H9 (cell line): ENCODE data around the gene TK2. TPM values are rescaled to one million over a fixed set of nuclear protein-coding genes. Genes with fewer than 3 reads are reported as not detected.
A peak's percentile ranks its signal among the peaks of the same experiment; 100 is the strongest.

Experiments
- DNase-seq: peaks from one replicate; pipeline ENCODE4 v3.0.0-alpha.2; 2017
- H2AFZ ChIP-seq: one replicate; pipeline ENCODE4 v1.6.1; 2013; ENCODE audit warnings: mild to moderate bottlenecking, low read length, control low read depth, moderate library complexity
- H2AK5ac ChIP-seq: 2 replicates; pipeline ENCODE4 v1.6.1; 2013; ENCODE audit warnings: low read length, control low read depth, mixed read lengths; ENCODE audit not compliant: insufficient read length
- H2BK120ac ChIP-seq: one replicate; pipeline ENCODE4 v1.6.1; 2013; ENCODE audit warnings: low read depth, mild to moderate bottlenecking, low read length, control low read depth, inconsistent platforms; ENCODE audit not compliant: poor library complexity, severe bottlenecking
- H2BK12ac ChIP-seq: 2 replicates; pipeline ENCODE4 v1.6.1; 2013; ENCODE audit warnings: low read length, control low read depth, mixed read lengths, low read depth; ENCODE audit not compliant: insufficient read length
- H2BK15ac ChIP-seq: 2 replicates; pipeline ENCODE4 v1.6.1; 2013; ENCODE audit warnings: low read depth, low read length, control low read depth
- H2BK20ac ChIP-seq: one replicate; pipeline ENCODE4 v1.6.1; 2013; ENCODE audit warnings: low read depth, mild to moderate bottlenecking, low read length, control low read depth, inconsistent platforms; ENCODE audit not compliant: poor library complexity, severe bottlenecking
- H2BK5ac ChIP-seq: 2 replicates; pipeline ENCODE4 v1.6.1; 2013; ENCODE audit warnings: low read length, control low read depth, mixed read lengths; ENCODE audit not compliant: insufficient read length
- H3K14ac ChIP-seq: 2 replicates; pipeline ENCODE4 v1.6.1; 2013; ENCODE audit warnings: low read length, control low read depth; ENCODE audit not compliant: insufficient read depth
- H3K18ac ChIP-seq: 2 replicates; pipeline ENCODE4 v1.6.1; 2013; ENCODE audit warnings: low read depth, mild to moderate bottlenecking, mixed read lengths, low read length, control low read depth; ENCODE audit not compliant: insufficient read length
- H3K23ac ChIP-seq: 2 replicates; pipeline ENCODE4 v1.6.1; 2013; ENCODE audit warnings: low read length, control low read depth, mixed read lengths, low read depth; ENCODE audit not compliant: insufficient read length
- H3K23me2 ChIP-seq: 2 replicates; pipeline ENCODE4 v1.6.1; 2013; ENCODE audit warnings: low read depth, mild to moderate bottlenecking, mixed read lengths, low read length, control low read depth; ENCODE audit not compliant: insufficient read length, poor library complexity, severe bottlenecking
- H3K27ac ChIP-seq: 2 replicates; pipeline ENCODE4 v1.5.1; 2013; ENCODE audit warnings: low read length, control low read depth, mixed read lengths, low read depth; ENCODE audit not compliant: insufficient read length
- H3K27me3 ChIP-seq: 2 replicates; pipeline ENCODE4 v1.6.1; 2013; ENCODE audit warnings: low read length, control low read depth, inconsistent platforms; ENCODE audit not compliant: insufficient read depth
- H3K4ac ChIP-seq: 2 replicates; pipeline ENCODE4 v1.6.1; 2013; ENCODE audit warnings: low read depth, mild to moderate bottlenecking, control low read depth, inconsistent platforms, low read length, moderate library complexity
- H3K4me1 ChIP-seq: 2 replicates; pipeline ENCODE4 v1.6.1; 2013; ENCODE audit warnings: low read length, control low read depth, inconsistent platforms; ENCODE audit not compliant: insufficient read depth
- H3K4me2 ChIP-seq: 2 replicates; pipeline ENCODE4 v1.6.1; 2013; ENCODE audit warnings: low read length, control low read depth, mixed read lengths; ENCODE audit not compliant: insufficient read length, insufficient read depth
- H3K56ac ChIP-seq: 2 replicates; pipeline ENCODE4 v1.6.1; 2013; ENCODE audit warnings: low read depth, mild to moderate bottlenecking, mixed read lengths, low read length, control low read depth; ENCODE audit not compliant: insufficient read length
- H3K79me1 ChIP-seq: 2 replicates; pipeline ENCODE4 v1.6.1; 2013; ENCODE audit warnings: low read depth, mild to moderate bottlenecking, moderate library complexity, low read length, control low read depth, inconsistent platforms; ENCODE audit not compliant: insufficient read depth, poor library complexity, severe bottlenecking
- H3K79me2 ChIP-seq: 2 replicates; pipeline ENCODE4 v1.6.1; 2013; ENCODE audit warnings: low read length, control low read depth, inconsistent platforms; ENCODE audit not compliant: insufficient read depth
- H3K9ac ChIP-seq: 2 replicates; pipeline ENCODE4 v1.6.1; 2013; ENCODE audit warnings: low read length, control low read depth, mixed read lengths; ENCODE audit not compliant: insufficient read length; ENCODE audit errors: extremely low read depth
- H3K9me3 ChIP-seq: one replicate; pipeline ENCODE4 v1.6.1; 2013; ENCODE audit warnings: low read depth, low read length, inconsistent platforms; ENCODE audit not compliant: control insufficient read depth
- H3T11ph ChIP-seq: one replicate; pipeline ENCODE4 v1.6.1; 2013; ENCODE audit warnings: mild to moderate bottlenecking, low read length, control low read depth, inconsistent platforms
- H4K20me1 ChIP-seq: one replicate; pipeline ENCODE4 v1.6.1; 2013; ENCODE audit not compliant: control insufficient read depth, insufficient read length, insufficient read depth
- H4K5ac ChIP-seq: 2 replicates; pipeline ENCODE4 v1.6.1; 2013; ENCODE audit warnings: low read depth, mild to moderate bottlenecking, mixed read lengths, low read length, control low read depth; ENCODE audit not compliant: insufficient read length
- H4K8ac ChIP-seq: replicated peaks from 2 replicates; pipeline ENCODE4 v1.6.1; 2013; ENCODE audit warnings: low read length, control low read depth, mixed read lengths, low read depth; ENCODE audit not compliant: insufficient read length
- H4K91ac ChIP-seq: 2 replicates; pipeline ENCODE4 v1.6.1; 2013; ENCODE audit warnings: low read depth, mild to moderate bottlenecking, moderate library complexity, mixed read lengths, low read length, control low read depth; ENCODE audit not compliant: insufficient read length
- H3K27ac Mint-ChIP-seq, 3 experiments: 2 replicates in 2 of 3; 3 replicates in 1 of 3; pipeline ENCODE4 v1.8.0; 2020 to 2021; ENCODE audit warnings: mixed read lengths in 3 of 3, mild to moderate bottlenecking in 1 of 3, moderate library complexity in 1 of 3
- H3K27me3 Mint-ChIP-seq: 2 replicates; pipeline ENCODE4 v1.8.0; 2021; ENCODE audit warnings: low read depth, mild to moderate bottlenecking, moderate library complexity, mixed read lengths
- H3K36me3 Mint-ChIP-seq, 3 experiments: 2 replicates in 2 of 3; 3 replicates in 1 of 3; pipeline ENCODE4 v1.8.0; 2020 to 2021; ENCODE audit warnings: low read depth in 3 of 3, mixed read lengths in 3 of 3; ENCODE audit not compliant: insufficient read depth in 1 of 3
- H3K4me1 Mint-ChIP-seq, 2 experiments: 2 replicates each; pipeline ENCODE4 v1.8.0; 2020; ENCODE audit warnings: mixed read lengths in 2 of 2
- H3K4me3 Mint-ChIP-seq, 2 experiments: 2 replicates in 1 of 2; 3 replicates in 1 of 2; pipeline ENCODE4 v1.8.0; 2020 to 2021; ENCODE audit warnings: mild to moderate bottlenecking in 2 of 2, mixed read lengths in 2 of 2, moderate library complexity in 1 of 2
- H3K9me3 Mint-ChIP-seq, 2 experiments: 2 replicates in 1 of 2; 3 replicates in 1 of 2; pipeline ENCODE4 v1.8.0; 2020; ENCODE audit warnings: mild to moderate bottlenecking in 2 of 2, mixed read lengths in 2 of 2, moderate library complexity in 1 of 2
- WGBS: extraction: QIAGEN DNeasy Blood & Tissue Kit; methylation state at CpG from one replicate; pipeline ENCODE4 v1.1.7; 2013; ENCODE audit warnings: missing lambda C conversion rate, low lambda C conversion rate, mixed read lengths; ENCODE audit not compliant: insufficient read length; ENCODE audit errors: extremely low coverage; 5-methylcytosine and 5-hydroxymethylcytosine counted together
- total RNA-seq: library from RNA; stranded (reverse); gene quantifications from 2 replicates; pipeline ENCODE4 v1.2.1, GENCODE V29; 2021
- TF ChIP-seq, protein P1 (sequence below): fragments of 200-600 bp; sonication (generic); conservative IDR thresholded peaks from 3 replicates; pipeline ENCODE4 v1.8.0; 2021; ENCODE audit warnings: antibody characterized with exemption, mild to moderate bottlenecking

The TK2 gene
- total RNA-seq, 1 experiment from 2014 or later = 5.2 TPM

DNA sequence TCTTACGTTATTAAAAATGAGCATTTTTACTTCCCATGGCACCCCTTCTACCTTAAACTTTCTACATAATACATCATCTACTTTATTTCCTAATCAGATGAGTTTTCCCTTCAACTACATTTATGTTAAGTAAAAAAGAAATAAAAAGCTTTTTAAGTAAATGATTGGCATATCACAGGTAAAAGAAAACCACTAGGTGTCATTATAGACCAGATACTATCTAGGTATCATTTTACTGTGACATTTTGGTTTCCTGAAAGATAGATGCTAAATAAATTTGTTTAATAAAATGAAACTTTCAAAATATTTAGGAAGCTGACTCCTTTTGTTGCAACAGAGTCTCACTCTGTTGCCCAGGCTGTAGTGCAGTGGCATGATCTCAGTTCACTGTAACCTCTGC, 12.5 kb upstream of the TK2 start:
- no peak overlapping the region for H3K23ac ChIP-seq
- H2BK5ac ChIP-seq = no peak overlapping the region
- no peaks in the 10 kb centered on the region for H3K79me1 ChIP-seq
- H3K56ac ChIP-seq = no peak overlapping the region
- no CpG with 5 or more reads among the region's 1 CpG for WGBS
- no peaks in the 10 kb centered on the region for H3K79me2 ChIP-seq
- H3K9ac ChIP-seq = no peak overlapping the region
- Mint-ChIP-seq H3K27me3 (no peaks in the 10 kb centered on the region), H3K27ac (no peak overlapping the region), H3K4me3 (no peak overlapping the region), H3K4me1 (no peaks in the 10 kb centered on the region), H3K36me3 (peaks cover 3 to 22% (median 22%) of the 10 kb centered on the region in 3 experiments; a peak in 5 of 7 replicates), H3K9me3 (no peaks in the 10 kb centered on the region)
- H3K27me3 ChIP-seq = no peaks in the 10 kb centered on the region
- H4K20me1 ChIP-seq = peaks cover 3% of the 10 kb centered on the region
- no peak overlapping the region for H2AK5ac ChIP-seq
- no peak overlapping the region for H3K4me2 ChIP-seq
- H3K9me3 ChIP-seq = no peaks in the 10 kb centered on the region
- no peaks in the 10 kb centered on the region for H3K23me2 ChIP-seq
- H2BK15ac ChIP-seq = no peak overlapping the region
- H4K5ac ChIP-seq = no peak overlapping the region
- no peak for DNase-seq
- no peak overlapping the region for H3K4ac ChIP-seq
- H3K4me1 ChIP-seq = no peaks in the 10 kb centered on the region
- H2BK12ac ChIP-seq = no peak overlapping the region
- H3T11ph ChIP-seq = no peak overlapping the region
- H3K27ac ChIP-seq = no peak overlapping the region
- no peak overlapping the region for H4K91ac ChIP-seq
- TF ChIP-seq, protein P1, sequence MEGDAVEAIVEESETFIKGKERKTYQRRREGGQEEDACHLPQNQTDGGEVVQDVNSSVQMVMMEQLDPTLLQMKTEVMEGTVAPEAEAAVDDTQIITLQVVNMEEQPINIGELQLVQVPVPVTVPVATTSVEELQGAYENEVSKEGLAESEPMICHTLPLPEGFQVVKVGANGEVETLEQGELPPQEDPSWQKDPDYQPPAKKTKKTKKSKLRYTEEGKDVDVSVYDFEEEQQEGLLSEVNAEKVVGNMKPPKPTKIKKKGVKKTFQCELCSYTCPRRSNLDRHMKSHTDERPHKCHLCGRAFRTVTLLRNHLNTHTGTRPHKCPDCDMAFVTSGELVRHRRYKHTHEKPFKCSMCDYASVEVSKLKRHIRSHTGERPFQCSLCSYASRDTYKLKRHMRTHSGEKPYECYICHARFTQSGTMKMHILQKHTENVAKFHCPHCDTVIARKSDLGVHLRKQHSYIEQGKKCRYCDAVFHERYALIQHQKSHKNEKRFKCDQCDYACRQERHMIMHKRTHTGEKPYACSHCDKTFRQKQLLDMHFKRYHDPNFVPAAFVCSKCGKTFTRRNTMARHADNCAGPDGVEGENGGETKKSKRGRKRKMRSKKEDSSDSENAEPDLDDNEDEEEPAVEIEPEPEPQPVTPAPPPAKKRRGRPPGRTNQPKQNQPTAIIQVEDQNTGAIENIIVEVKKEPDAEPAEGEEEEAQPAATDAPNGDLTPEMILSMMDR = 0 out of 3 replicates have a peak, but pooled peaks have one; percentile 19
- H2BK120ac ChIP-seq = no peak overlapping the region
- H2AFZ ChIP-seq = no peak overlapping the region
- H3K14ac ChIP-seq = no peak overlapping the region
- no peak overlapping the region for H4K8ac ChIP-seq
- no peak overlapping the region for H2BK20ac ChIP-seq
- H3K18ac ChIP-seq = no peak overlapping the region
